CD4-positive, alpha-beta T cell treated with Interleukin-17A for 4 hours (primary cell): ENCODE results near the gene CYP1A1.

Experiments used
- DNase-seq: peaks from one replicate; pipeline ENCODE4 v3.0.0-alpha.2; 2020; ENCODE audit warnings: mixed read lengths

The CYP1A1 gene

GRCh38 chr15:74683758-74684157, 41.6 kb downstream of the CYP1A1 start:
- no peak for DNase-seq

DNA sequence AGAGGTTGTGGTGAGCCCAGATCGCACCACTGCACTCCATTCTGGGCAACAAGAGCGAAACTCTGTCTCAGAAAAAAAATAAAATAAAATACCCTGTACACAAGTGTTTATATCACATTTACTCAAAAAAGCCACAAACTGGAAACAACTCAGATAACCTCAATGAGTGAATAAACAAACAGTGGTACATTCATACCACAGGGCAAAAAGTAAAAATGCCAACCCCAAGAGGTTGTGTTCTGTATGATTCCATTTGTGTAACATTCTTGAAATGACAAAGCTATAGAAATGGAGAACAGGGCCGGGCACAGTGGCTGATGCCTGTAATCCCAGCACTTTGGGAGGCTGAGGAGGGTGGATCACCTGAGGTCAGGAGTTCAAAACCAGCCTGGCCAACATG, 42.4 kb downstream of the CYP1A1 start:
- no peak for DNase-seq

DNA sequence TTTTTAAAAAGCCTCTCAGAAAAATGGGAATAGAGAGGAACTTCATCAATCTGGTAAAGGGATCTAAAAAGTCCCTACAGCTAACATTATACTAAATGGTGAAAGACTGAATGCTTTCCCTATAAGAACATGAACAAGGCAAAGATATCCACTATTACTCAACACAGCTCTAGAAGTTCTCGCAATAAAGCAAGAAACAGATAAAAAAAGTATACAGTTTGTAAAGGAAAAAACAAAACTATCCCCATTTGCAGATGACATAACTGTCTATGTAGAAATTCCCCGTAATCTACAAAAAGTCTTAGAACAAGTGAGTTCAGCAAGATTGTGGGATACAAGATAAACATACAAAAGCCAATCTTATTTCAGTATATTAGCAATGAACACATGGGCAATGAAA, 44.9 kb downstream of the CYP1A1 start:
- DNase-seq = no peak

DNA sequence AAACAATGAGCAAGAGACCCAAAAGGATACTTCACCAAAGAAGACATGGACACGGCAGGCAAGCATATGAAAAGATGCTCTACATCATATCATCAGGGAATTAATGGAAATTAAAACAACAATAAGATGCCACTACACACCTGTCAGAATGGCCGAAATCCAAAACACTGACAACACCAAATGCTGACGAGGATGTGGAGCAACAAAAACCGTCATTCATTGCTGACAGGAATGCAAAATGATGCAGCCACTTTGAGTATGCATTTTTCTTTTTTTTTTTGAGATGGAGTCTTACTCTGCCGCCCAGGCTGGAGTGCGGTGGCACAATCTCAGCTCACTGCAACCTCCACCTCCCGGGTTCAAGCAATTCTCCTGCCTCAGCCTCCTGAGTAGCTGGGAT, 48.5 kb downstream of the CYP1A1 start:
- no peak for DNase-seq

GRCh38 chr15:74674161-74674560, 51.2 kb downstream of the CYP1A1 start:
- DNase-seq = no peak

- no peak for DNase-seq
Observed at GRCh38 chr15:74669627-74670026, 55.7 kb downstream of the CYP1A1 start.
